Fibroblast of lung (primary cell): ENCODE data around the gene PAH. TPM values are rescaled to one million over a fixed set of nuclear protein-coding genes. Genes with fewer than 3 reads are reported as not detected.

Source experiments
- DNase-seq, 2 donors: peaks; one replicate each; pipeline versions ENCODE4 v3.0.0 to v3.0.0-alpha.2; 2010; ENCODE audit warnings: low read depth in 2 of 2
- H2AFZ ChIP-seq: 2 replicates; pipeline ENCODE4 v1.5.1; 2012; ENCODE audit warnings: low read length, control low read depth, inconsistent platforms
- H3K27ac ChIP-seq: 2 replicates; pipeline ENCODE4 v1.5.1; 2011; ENCODE audit warnings: low read length, control low read depth; ENCODE audit not compliant: insufficient read depth
- H3K27me3 ChIP-seq: 2 replicates; pipeline ENCODE4 v1.5.1; 2011; ENCODE audit warnings: mild to moderate bottlenecking, low read length; ENCODE audit not compliant: control insufficient read depth, insufficient read depth
- H3K36me3 ChIP-seq: 2 replicates; pipeline ENCODE4 v1.5.1; 2011; ENCODE audit warnings: low read length; ENCODE audit not compliant: control insufficient read depth, insufficient read depth
- H3K4me1 ChIP-seq: 2 replicates; pipeline ENCODE4 v1.5.1; 2011; ENCODE audit warnings: low read length; ENCODE audit not compliant: control insufficient read depth, insufficient read depth; ENCODE audit errors: extremely low read depth
- H3K4me2 ChIP-seq: 2 replicates; pipeline ENCODE4 v1.5.1; 2011; ENCODE audit warnings: low read length, control low read depth; ENCODE audit not compliant: insufficient read depth; ENCODE audit errors: extremely low read depth
- H3K4me3 ChIP-seq, 4 experiments: fragments of 200-600 bp in 1 of 4; sonication (generic) in 1 of 4; replicated peaks in 1 of 4; 2 replicates each; pipeline ENCODE4 v1.5.1; 2011 to 2016; ENCODE audit warnings: low read length in 4 of 4, low read depth in 3 of 4, mild to moderate bottlenecking in 3 of 4, control low read depth in 2 of 4, inconsistent platforms in 1 of 4, mixed read lengths in 1 of 4; ENCODE audit not compliant: insufficient read depth in 1 of 4; ENCODE audit errors: control extremely low read depth in 1 of 4
- H3K79me2 ChIP-seq: 2 replicates; pipeline ENCODE4 v1.5.1; 2012; ENCODE audit warnings: mild to moderate bottlenecking, low read length, inconsistent platforms; ENCODE audit not compliant: control insufficient read depth, insufficient read depth
- H3K9ac ChIP-seq: 2 replicates; pipeline ENCODE4 v1.5.1; 2011; ENCODE audit warnings: mild to moderate bottlenecking, low read length, control low read depth; ENCODE audit not compliant: insufficient read depth
- H3K9me3 ChIP-seq: 2 replicates; pipeline ENCODE4 v1.5.1; 2012; ENCODE audit warnings: low read depth, low read length; ENCODE audit not compliant: control insufficient read depth, insufficient read depth
- H4K20me1 ChIP-seq: 2 replicates; pipeline ENCODE4 v1.5.1; 2011; ENCODE audit warnings: low read length; ENCODE audit not compliant: control insufficient read depth, insufficient read depth; ENCODE audit errors: extremely low read depth
- EZH2 ChIP-seq: IDR thresholded peaks from 2 replicates; pipeline ENCODE4 v1.5.1; 2012; ENCODE audit warnings: low read length, control low read depth, mild to moderate bottlenecking; ENCODE audit errors: missing control alignments
- polyA plus RNA-seq, 2 donors: library from polyadenylated mRNA; depleted of rRNA in 1 of 2; stranded (reverse) in 1 of 2; unstranded in 1 of 2; fragments of >200 nt; gene quantifications; 2 replicates each; pipeline ENCODE4 v1.2.1, GENCODE V29; 2011 to 2012; ENCODE audit warnings: missing spikeins in 1 of 2
- total RNA-seq: library from RNA; depleted of rRNA; stranded (reverse); fragments of >200 nt; gene quantifications from 2 replicates; pipeline ENCODE4 v1.2.1, GENCODE V29; 2014
- TF ChIP-seq, protein P1 (sequence below), 2 donors: IDR thresholded peaks in 1 of 2; conservative IDR thresholded peaks in 1 of 2; 1 replicate in 1 of 2; 2 replicates in 1 of 2; pipeline ENCODE4 v1.5.1; 2011 to 2012; ENCODE audit warnings: low read length in 2 of 2, control low read depth in 1 of 2, inconsistent platforms in 1 of 2, low read depth in 1 of 2, mild to moderate bottlenecking in 1 of 2

PAH gene
- total and polyA plus RNA-seq, 2 donors (not counting 1 experiment from before 2014, with no cell fraction given) = not detected

GRCh38 chr12:102851246-102851645, 65.8 kb downstream of the PAH start:
- Histone ChIP-seq H3K9ac (no peak overlapping the region), H3K4me1 (no peaks in the 10 kb centered on the region), H3K4me3 (no peak overlapping the region), H3K27ac (no peak overlapping the region), H4K20me1 (no peaks in the 10 kb centered on the region), H3K9me3 (no peaks in the 10 kb centered on the region), H3K27me3 (no peaks in the 10 kb centered on the region), H3K36me3 (no peaks in the 10 kb centered on the region), H3K4me2 (no peak overlapping the region), H2AFZ (no peak overlapping the region), H3K79me2 (no peaks in the 10 kb centered on the region)
- DNase-seq = no peak
- no peak for TF ChIP-seq EZH2
- TF ChIP-seq, protein P1, sequence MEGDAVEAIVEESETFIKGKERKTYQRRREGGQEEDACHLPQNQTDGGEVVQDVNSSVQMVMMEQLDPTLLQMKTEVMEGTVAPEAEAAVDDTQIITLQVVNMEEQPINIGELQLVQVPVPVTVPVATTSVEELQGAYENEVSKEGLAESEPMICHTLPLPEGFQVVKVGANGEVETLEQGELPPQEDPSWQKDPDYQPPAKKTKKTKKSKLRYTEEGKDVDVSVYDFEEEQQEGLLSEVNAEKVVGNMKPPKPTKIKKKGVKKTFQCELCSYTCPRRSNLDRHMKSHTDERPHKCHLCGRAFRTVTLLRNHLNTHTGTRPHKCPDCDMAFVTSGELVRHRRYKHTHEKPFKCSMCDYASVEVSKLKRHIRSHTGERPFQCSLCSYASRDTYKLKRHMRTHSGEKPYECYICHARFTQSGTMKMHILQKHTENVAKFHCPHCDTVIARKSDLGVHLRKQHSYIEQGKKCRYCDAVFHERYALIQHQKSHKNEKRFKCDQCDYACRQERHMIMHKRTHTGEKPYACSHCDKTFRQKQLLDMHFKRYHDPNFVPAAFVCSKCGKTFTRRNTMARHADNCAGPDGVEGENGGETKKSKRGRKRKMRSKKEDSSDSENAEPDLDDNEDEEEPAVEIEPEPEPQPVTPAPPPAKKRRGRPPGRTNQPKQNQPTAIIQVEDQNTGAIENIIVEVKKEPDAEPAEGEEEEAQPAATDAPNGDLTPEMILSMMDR (conservative IDR thresholded peaks at IDR 0.05 in 1 of 2, IDR thresholded peaks at IDR 0.05 in 1 of 2; ENCODE audit: low read depth in 1 of 2, low read length in 2 of 2) = no peak

DNA sequence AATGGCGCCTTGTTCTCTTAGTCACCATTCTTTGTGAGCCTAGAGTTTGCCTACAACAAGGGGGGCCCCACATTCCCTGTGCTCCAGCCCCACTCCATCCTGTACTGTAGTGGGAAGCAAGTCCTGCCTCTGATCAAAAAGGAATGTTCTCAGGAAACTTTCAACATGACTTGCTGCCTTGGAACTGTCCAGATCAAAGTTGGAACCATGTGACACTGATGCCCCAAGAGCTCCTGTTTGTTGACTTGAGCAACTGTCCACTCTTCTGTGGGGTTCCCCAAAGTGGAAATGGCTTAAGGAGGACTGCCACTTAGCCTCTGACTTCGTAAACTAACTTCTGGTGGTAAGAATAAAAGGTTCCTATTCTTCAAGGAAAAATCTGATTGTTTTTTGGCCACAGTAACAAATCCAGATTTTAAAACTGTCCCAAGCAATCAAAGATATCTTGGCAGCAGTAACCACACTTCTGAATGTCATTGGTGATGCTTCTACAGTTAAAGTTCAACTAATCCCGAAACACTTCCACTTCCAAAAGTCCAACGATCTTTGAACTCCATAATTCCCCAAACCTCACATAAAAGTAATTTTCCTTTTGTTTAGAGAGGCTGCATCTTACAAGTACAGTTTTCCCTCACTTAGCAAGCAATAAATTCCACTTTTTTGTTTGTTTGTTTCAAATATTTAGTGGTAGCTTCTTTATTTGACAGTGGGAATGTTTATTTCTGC, 67.2 kb downstream of the PAH start:
- H2AFZ ChIP-seq = no peak overlapping the region
- H3K4me3 ChIP-seq = no peak overlapping the region
- no peak overlapping the region for H3K4me2 ChIP-seq
- H3K4me1 ChIP-seq = no peaks in the 10 kb centered on the region
- H3K9me3 ChIP-seq = no peaks in the 10 kb centered on the region
- no peaks in the 10 kb centered on the region for H3K36me3 ChIP-seq
- H3K27ac ChIP-seq = no peak overlapping the region
- no peak for DNase-seq
- H3K27me3 ChIP-seq = no peaks in the 10 kb centered on the region
- H3K9ac ChIP-seq = no peak overlapping the region
- no peaks in the 10 kb centered on the region for H4K20me1 ChIP-seq
- no peak for TF ChIP-seq EZH2
- TF ChIP-seq, protein P1 (conservative IDR thresholded peaks at IDR 0.05 in 1 of 2, IDR thresholded peaks at IDR 0.05 in 1 of 2; ENCODE audit: low read depth in 1 of 2, low read length in 2 of 2) = no peak
- H3K79me2 ChIP-seq = no peaks in the 10 kb centered on the region

DNA sequence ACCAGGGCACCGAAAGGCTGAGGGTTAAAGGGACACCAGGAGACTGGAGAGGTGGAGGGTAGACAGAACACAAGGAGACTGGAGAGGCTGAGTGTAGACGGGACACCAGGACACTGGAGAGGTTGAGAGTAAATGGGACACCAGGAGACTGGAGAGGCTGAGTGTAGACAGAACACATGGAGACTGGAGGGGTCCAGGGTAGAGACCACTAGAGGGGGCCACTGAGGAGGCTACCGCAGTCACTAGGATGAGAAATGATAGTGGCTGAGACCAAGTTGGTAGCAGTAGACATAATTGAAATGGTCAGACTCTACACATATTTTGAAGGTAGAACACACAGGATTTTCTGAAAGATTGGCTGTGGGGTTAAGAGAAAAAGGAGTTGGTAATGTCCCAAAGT, 68.2 kb downstream of the PAH start:
- Histone ChIP-seq H3K4me1 (no peaks in the 10 kb centered on the region), H3K27ac (no peak overlapping the region), H2AFZ (no peak overlapping the region), H4K20me1 (no peaks in the 10 kb centered on the region), H3K4me3 (no peak overlapping the region), H3K79me2 (no peaks in the 10 kb centered on the region), H3K9ac (no peak overlapping the region), H3K4me2 (no peak overlapping the region), H3K36me3 (no peaks in the 10 kb centered on the region), H3K27me3 (no peaks in the 10 kb centered on the region), H3K9me3 (no peaks in the 10 kb centered on the region)
- TF ChIP-seq, protein P1 (conservative IDR thresholded peaks at IDR 0.05 in 1 of 2, IDR thresholded peaks at IDR 0.05 in 1 of 2; ENCODE audit: low read depth in 1 of 2, low read length in 2 of 2) = no peak
- no peak for TF ChIP-seq EZH2
- DNase-seq = no peak
